Measurements from ENCODE around the gene COP1. TPM values are rescaled to one million over a fixed set of nuclear protein-coding genes. Genes with fewer than 3 reads are reported as not detected.
"Not testable (repeated sequence)": the region's sequence is repeated elsewhere in the genome, so short reads cannot be mapped to it uniquely, and the experiment has no call there.

The COP1 gene
- total RNA-seq, 1 donor from 2014 or later: 76.3 TPM

GRCh38 chr1:176101951-176102642 is 105.0 kb downstream of the COP1 start:
- H3K9me3 ChIP-seq: peaks cover 9 to 25% of the 10 kb centered on the region in 2 donors
- H3K27me3 ChIP-seq: no peaks in the 10 kb centered on the region
- no peak for TF ChIP-seq CTCF (IDR thresholded peaks at IDR 0.05)
- H3K4me1 ChIP-seq: no peaks in the 10 kb centered on the region
- intact Hi-C loops (cut with DNase I): no loop called here
- no peak for DNase-seq (ENCODE audit: low spot score in 2 of 2)
- H3K27ac ChIP-seq: no peak overlapping the region
- no peak overlapping the region for H3K4me3 ChIP-seq
- peaks cover 22 to 48% of the 10 kb centered on the region in 2 donors for H3K36me3 ChIP-seq

- Histone ChIP-seq H3K27me3 (no peaks in the 10 kb centered on the region), H3K4me1 (no peaks in the 10 kb centered on the region), H3K9me3 (peaks cover 9 to 25% of the 10 kb centered on the region in 2 donors), H3K4me3 (no peak overlapping the region), H3K27ac (no peak overlapping the region), H3K36me3 (peaks cover 22 to 51% of the 10 kb centered on the region in 2 donors)
- DNase-seq (ENCODE audit: low spot score in 2 of 2): no peak
- intact Hi-C loops (cut with DNase I): no loop called here
- TF ChIP-seq CTCF (IDR thresholded peaks at IDR 0.05): no peak
Measured at GRCh38 chr1:176098560-176098959, 108.5 kb downstream of the COP1 start.

GRCh38 chr1:176096015-176096414 is 111.1 kb downstream of the COP1 start:
- TF ChIP-seq CTCF (IDR thresholded peaks at IDR 0.05): no peak
- Histone ChIP-seq H3K4me1 (no peaks in the 10 kb centered on the region), H3K36me3 (peaks cover 22 to 44% of the 10 kb centered on the region in 2 donors), H3K9me3 (peaks cover 9 to 25% of the 10 kb centered on the region in 2 donors), H3K27ac (no peak overlapping the region), H3K27me3 (no peaks in the 10 kb centered on the region), H3K4me3 (no peak overlapping the region)
- intact Hi-C loops (cut with DNase I): no loop called here
- no peak for DNase-seq (ENCODE audit: low spot score in 2 of 2)

GRCh38 chr1:176090766-176091165 is 116.3 kb downstream of the COP1 start:
- Histone ChIP-seq H3K4me1 (no peaks in the 10 kb centered on the region), H3K4me3 (no peak overlapping the region), H3K27me3 (no peaks in the 10 kb centered on the region), H3K9me3 (peaks cover 0 to 7% of the 10 kb centered on the region in 2 donors), H3K36me3 (no peaks in the 10 kb centered on the region), H3K27ac (no peak overlapping the region)
- no peak for TF ChIP-seq CTCF (IDR thresholded peaks at IDR 0.05)
- DNase-seq (ENCODE audit: low spot score in 2 of 2): no peak
- intact Hi-C loops (cut with DNase I): no loop called here

- DNase-seq (ENCODE audit: low spot score in 2 of 2); H3K4me1 ChIP-seq; H3K36me3 ChIP-seq; H3K27ac ChIP-seq; H3K9me3 ChIP-seq; intact Hi-C loops (cut with DNase I); H3K27me3 ChIP-seq; H3K4me3 ChIP-seq: not testable (repeated sequence)
Measured at GRCh38 chr1:176087746-176088145, 119.3 kb downstream of the COP1 start.

GRCh38 chr1:176073524-176074157 is 133.4 kb downstream of the COP1 start:
- DNase-seq (ENCODE audit: low spot score in 2 of 2): no peak
- peak; percentile 49 to 77 (median 69) for TF ChIP-seq CTCF (IDR thresholded peaks at IDR 0.05)
- H3K4me3 ChIP-seq: no peak overlapping the region
- intact Hi-C loops (cut with DNase I): loop anchor here (1.0 to 5.0 kb wide), 3 partner anchors 591 to 921 kb away; no protein-coding TSS in a partner anchor
- H3K36me3 ChIP-seq: peaks cover 4 to 7% of the 10 kb centered on the region in 2 donors
- H3K27me3 ChIP-seq: no peaks in the 10 kb centered on the region
- peaks cover 8 to 12% of the 10 kb centered on the region in 2 donors for H3K9me3 ChIP-seq
- H3K4me1 ChIP-seq: no peaks in the 10 kb centered on the region
- H3K27ac ChIP-seq: no peak overlapping the region

Data from ascending aorta (tissue), 2 donors.